Stomach (tissue), 9 donors: ENCODE measurements around the gene MBOAT2. TPM values are rescaled to one million over a fixed set of nuclear protein-coding genes. Genes with fewer than 3 reads are reported as not detected.

Experiments used
- DNase-seq, 2 donors: peaks; one replicate each; pipeline versions ENCODE4 v3.0.0 to v3.0.0-alpha.2; 2013 to 2019
- H3K27ac ChIP-seq, 5 donors: fragments of 200-600 bp in 4 of 5; sonication (generic) in 4 of 5; one replicate each; pipeline ENCODE4 v1.5.1; 2013 to 2019; ENCODE audit warnings: mild to moderate bottlenecking in 1 of 5, moderate library complexity in 1 of 5
- H3K27me3 ChIP-seq, 3 donors: fragments of 200-600 bp; sonication (generic); one replicate each; pipeline ENCODE4 v1.5.1; 2017 to 2019; ENCODE audit warnings: mixed run types in 1 of 3
- H3K36me3 ChIP-seq, 4 donors: fragments of 200-600 bp; sonication (generic); 1 replicate in 3 of 4; 2 replicates in 1 of 4; pipeline ENCODE4 v1.5.1; 2016 to 2019
- H3K4me1 ChIP-seq, 4 donors: fragments of 200-600 bp; sonication (generic); one replicate each; pipeline ENCODE4 v1.5.1; 2016 to 2019
- H3K4me3 ChIP-seq, 4 donors: fragments of 200-600 bp; sonication (generic) in 3 of 4; one replicate each; pipeline ENCODE4 v1.5.1; 2016 to 2019; ENCODE audit warnings: mild to moderate bottlenecking in 1 of 4
- H3K9me3 ChIP-seq, 4 donors: fragments of 200-600 bp; sonication (generic); one replicate each; pipeline ENCODE4 v1.5.1; 2016 to 2019
- CTCF ChIP-seq, 7 experiments: fragments of 450-650 bp in 4 of 7; fragments of 200-600 bp in 3 of 7; sonication (generic) in 3 of 7; IDR thresholded peaks; one replicate each; pipeline ENCODE4 v1.5.1; 2016 to 2019; ENCODE audit warnings: antibody characterized with exemption in 7 of 7, control low read depth in 2 of 7, mild to moderate bottlenecking in 1 of 7
- EP300 ChIP-seq: sonication (generic); formaldehyde crosslinking; IDR thresholded peaks from one replicate; pipeline ENCODE4 v1.6.1; 2017; ENCODE audit warnings: antibody characterized with exemption
- POLR2A ChIP-seq, 4 donors: fragments of 450-650 bp; IDR thresholded peaks; one replicate each; pipeline ENCODE4 v1.6.1; 2016; ENCODE audit warnings: antibody characterized with exemption in 4 of 4, control low read depth in 2 of 4, mild to moderate bottlenecking in 1 of 4, moderate library complexity in 1 of 4
- POLR2AphosphoS5 ChIP-seq, 3 donors: sonication (generic); formaldehyde crosslinking; IDR thresholded peaks; one replicate each; pipeline ENCODE4 v1.6.1; 2016; ENCODE audit warnings: antibody characterized with exemption in 3 of 3
- WGBS, 5 donors: extraction: QIAGEN DNeasy Blood & Tissue Kit in 3 of 5; methylation state at CpG; one replicate each; pipeline versions ENCODE4 v1.1.5 to v1.1.7; 2013 to 2018; 5-methylcytosine and 5-hydroxymethylcytosine counted together
- intact Hi-C: fragments of 100-400 bp; cut with DNase I; formaldehyde crosslinking; loops from one replicate; pipeline ENCODE4 v1.15.1; 2023; ENCODE audit warnings: low total_unique reads
- polyA plus RNA-seq, 3 donors: library from polyadenylated mRNA; stranded (reverse); fragments of 200-250 nt; gene quantifications; one replicate each; pipeline ENCODE4 v1.2.3, GENCODE V29; 2013
- total RNA-seq, 5 donors: library from RNA; depleted of rRNA; stranded (reverse); fragments of >200 nt; gene quantifications; one replicate each; pipeline versions ENCODE4 v1.1.0 to v1.2.3, GENCODE V29; 2014 to 2016
- donor health status: healthy with polysubstance abuse.
- donor health status: Bipolar disorder and iron deficiency.
- donor health status: healthy.

The MBOAT2 gene
- total and polyA plus RNA-seq, 8 donors, result 2.2 to 65.5 (median 12.9) TPM

GRCh38 chr2:9024575-9024974 lies 21.1 kb upstream of the MBOAT2 start:
- Histone ChIP-seq H3K4me3 (no peak overlapping the region), H3K4me1 (no peaks in the 10 kb centered on the region), H3K27ac (no peak overlapping the region), H3K27me3 (no peaks in the 10 kb centered on the region), H3K9me3 (no peaks in the 10 kb centered on the region), H3K36me3 (no peaks in the 10 kb centered on the region)
- intact Hi-C loops, result no loop called here
- no peak for DNase-seq
- TF ChIP-seq EP300 (no peak), POLR2AphosphoS5 (IDR thresholded peaks at IDR 0.05) (no peak), CTCF (IDR thresholded peaks at IDR 0.05) (no peak), POLR2A (IDR thresholded peaks at IDR 0.05) (no peak)

- intact Hi-C loops, result no loop called here
- Histone ChIP-seq H3K4me1 (no peaks in the 10 kb centered on the region), H3K27me3 (no peaks in the 10 kb centered on the region), H3K36me3 (no peaks in the 10 kb centered on the region), H3K9me3 (no peaks in the 10 kb centered on the region), H3K27ac (no peak overlapping the region), H3K4me3 (no peak overlapping the region)
- TF ChIP-seq CTCF (IDR thresholded peaks at IDR 0.05) (no peak), EP300 (no peak), POLR2AphosphoS5 (IDR thresholded peaks at IDR 0.05) (no peak), POLR2A (IDR thresholded peaks at IDR 0.05) (no peak)
- 88 to 97% (median 94%) methylated on average over 1 of the region's 1 CpG for WGBS, 5 donors
- no peak for DNase-seq
Observed at GRCh38 chr2:9021563-9022211, 18.2 kb upstream of the MBOAT2 start.

- Histone ChIP-seq H3K4me3 (no peak overlapping the region), H3K36me3 (no peaks in the 10 kb centered on the region), H3K9me3 (no peaks in the 10 kb centered on the region), H3K27me3 (no peaks in the 10 kb centered on the region), H3K4me1 (no peaks in the 10 kb centered on the region), H3K27ac (no peak overlapping the region)
- 79 to 87% (median 84%) methylated on average over 5 of the region's 5 CpGs for WGBS, 5 donors
- TF ChIP-seq POLR2A (IDR thresholded peaks at IDR 0.05), result no peak
- intact Hi-C loops, result no loop called here
- DNase-seq, result no peak
Observed at GRCh38 chr2:9020267-9020666, 16.8 kb upstream of the MBOAT2 start.

GRCh38 chr2:9018534-9018933 lies 15.1 kb upstream of the MBOAT2 start:
- TF ChIP-seq CTCF (IDR thresholded peaks at IDR 0.05) (no peak), POLR2AphosphoS5 (IDR thresholded peaks at IDR 0.05) (no peak), POLR2A (IDR thresholded peaks at IDR 0.05) (no peak), EP300 (no peak)
- H3K9me3 ChIP-seq, result no peaks in the 10 kb centered on the region
- H3K36me3 ChIP-seq, result no peaks in the 10 kb centered on the region
- no peak for DNase-seq
- no peaks in the 10 kb centered on the region for H3K4me1 ChIP-seq
- no peak overlapping the region for H3K27ac ChIP-seq
- no peak overlapping the region for H3K4me3 ChIP-seq
- 79 to 89% (median 84%) methylated on average over 7 of the region's 7 CpGs for WGBS, 5 donors
- no peaks in the 10 kb centered on the region for H3K27me3 ChIP-seq
- intact Hi-C loops, result no loop called here

GRCh38 chr2:9018109-9018508 lies 14.6 kb upstream of the MBOAT2 start:
- no peak for DNase-seq
- intact Hi-C loops, result no loop called here
- no peaks in the 10 kb centered on the region for H3K27me3 ChIP-seq
- WGBS, 5 donors, result 73 to 83% (median 80%) methylated on average over 3 of the region's 3 CpGs
- H3K4me3 ChIP-seq, result no peak overlapping the region
- no peaks in the 10 kb centered on the region for H3K36me3 ChIP-seq
- H3K4me1 ChIP-seq, result no peaks in the 10 kb centered on the region
- no peaks in the 10 kb centered on the region for H3K9me3 ChIP-seq
- no peak for TF ChIP-seq POLR2AphosphoS5 (IDR thresholded peaks at IDR 0.05)
- TF ChIP-seq POLR2A (IDR thresholded peaks at IDR 0.05), result no peak
- TF ChIP-seq CTCF (IDR thresholded peaks at IDR 0.05), result no peak
- no peak for TF ChIP-seq EP300
- H3K27ac ChIP-seq, result no peak overlapping the region
